HCT116 (cell line): ENCODE data around the gene OR51V1. TPM values are rescaled to one million over a fixed set of nuclear protein-coding genes. Genes with fewer than 3 reads are reported as not detected.
"Not testable (repeated sequence)": the region's sequence is repeated elsewhere in the genome, so short reads cannot be mapped to it uniquely, and the experiment has no call there.

Experiments
- ATAC-seq: fragments of 200-7000 bp; cut with Tn5 transposase; 2 replicates; pipeline ENCODE4 v1.9.1; 2020; ENCODE audit warnings: mild to moderate bottlenecking, moderate library complexity
- BruUV-seq: library from RNA; stranded (reverse); fragments of 400-500 nt; replicated peaks from 2 replicates; lab custom pipeline; 2021; lab: Mats Ljungman, UMichigan
- CTCF ChIA-PET: fragments of 300-600 bp; sonication (Branson Sonifier 250); formaldehyde crosslinking; loops from one replicate; lab custom pipeline; 2021; ENCODE audit warnings: antibody characterized with exemption; lab: Charles Lee
- POLR2A ChIA-PET: fragments of 300-600, 350-600 bp; sonication (Branson Sonifier 250); formaldehyde crosslinking; loops from one replicate; lab custom pipeline; 2021; ENCODE audit warnings: antibody characterized with exemption; lab: Charles Lee
- RAD21 ChIA-PET, 2 experiments: fragments of 300-600 bp; sonication (Branson Sonifier 250); formaldehyde crosslinking; loops; one replicate each; lab custom pipeline; 2023; ENCODE audit warnings: low total read pairs in 2 of 2; ENCODE audit not compliant: uncharacterized antibody in 2 of 2, unreplicated experiment in 2 of 2, low non-redundant PET in 1 of 2; lab: Charles Lee
- DNase-seq: peaks from one replicate; pipeline ENCODE4 v3.0.0-alpha.2; 2010; ENCODE audit warnings: low read depth, low spot score
- H2AFZ ChIP-seq: fragments of 200-600 bp; shearing (Covaris generic), sonication (generic); 2 replicates; pipeline ENCODE4 v1.6.1; 2017; ENCODE audit warnings: low read depth, mixed run types, mixed read lengths, antibody characterized with exemption, low read length; ENCODE audit not compliant: poor library complexity, severe bottlenecking
- H3K27ac ChIP-seq: 2 replicates; pipeline ENCODE4 v1.5.1; 2012; ENCODE audit warnings: low read depth, low read length
- H3K27me3 ChIP-seq: fragments of 200-600 bp; sonication (generic); 2 replicates; pipeline ENCODE4 v1.6.1; 2016; ENCODE audit warnings: mixed run types, low read length, mixed read lengths; ENCODE audit not compliant: insufficient read depth
- H3K36me3 ChIP-seq, 2 experiments: fragments of 200-500 bp in 1 of 2; fragments of 200-600 bp in 1 of 2; sonication (Bioruptor generic) in 1 of 2; sonication (generic) in 1 of 2; 2 replicates each; pipeline versions ENCODE4 v1.5.1 to v1.6.1; 2014 to 2016; ENCODE audit warnings: low read length in 2 of 2, inconsistent platforms in 1 of 2, mixed read lengths in 1 of 2, mixed run types in 1 of 2; ENCODE audit not compliant: insufficient read depth in 2 of 2, control insufficient read depth in 1 of 2
- H3K4me1 ChIP-seq, 2 experiments: fragments of 200-600 bp in 1 of 2; sonication (generic) in 1 of 2; 2 replicates each; pipeline versions ENCODE4 v1.5.1 to v1.6.1; 2012 to 2017; ENCODE audit warnings: low read length in 2 of 2, inconsistent platforms in 1 of 2, mild to moderate bottlenecking in 1 of 2, mixed read lengths in 1 of 2, mixed run types in 1 of 2, moderate library complexity in 1 of 2; ENCODE audit not compliant: insufficient read depth in 2 of 2, control insufficient read depth in 1 of 2
- H3K4me2 ChIP-seq: fragments of 200-600 bp; sonication (generic); 2 replicates; pipeline ENCODE4 v1.6.1; 2017; ENCODE audit warnings: mixed run types, low read length, mixed read lengths
- H3K4me3 ChIP-seq, 2 experiments: fragments of 200-600 bp in 1 of 2; sonication (generic) in 1 of 2; replicated peaks in 1 of 2; 2 replicates each; pipeline ENCODE4 v1.5.1; 2011 to 2016; ENCODE audit warnings: low read length in 2 of 2, control low read depth in 1 of 2, low read depth in 1 of 2, mild to moderate bottlenecking in 1 of 2, mixed read lengths in 1 of 2, mixed run types in 1 of 2
- H3K79me2 ChIP-seq: fragments of 200-600 bp; sonication (generic); 2 replicates; pipeline ENCODE4 v1.6.1; 2017; ENCODE audit warnings: mild to moderate bottlenecking, mixed run types, low read length, moderate library complexity, mixed read lengths; ENCODE audit not compliant: insufficient read depth
- H3K9ac ChIP-seq: fragments of 200-600 bp; sonication (generic); 2 replicates; pipeline ENCODE4 v1.6.1; 2016; ENCODE audit warnings: low read length, mixed read lengths
- H3K9me2 ChIP-seq: fragments of 200-600 bp; sonication (generic), shearing (Covaris generic); 2 replicates; pipeline ENCODE4 v1.6.1; 2017; ENCODE audit warnings: mixed run types, mild to moderate bottlenecking, moderate library complexity; ENCODE audit not compliant: insufficient read depth
- H3K9me3 ChIP-seq, 2 experiments: fragments of 200-500 bp in 1 of 2; fragments of 200-600 bp in 1 of 2; sonication (Bioruptor generic) in 1 of 2; sonication (generic) in 1 of 2; 2 replicates each; pipeline ENCODE4 v1.6.1; 2014 to 2017; ENCODE audit warnings: low read length in 2 of 2, mixed read lengths in 2 of 2, inconsistent platforms in 1 of 2, low read depth in 1 of 2, mild to moderate bottlenecking in 1 of 2, mixed run types in 1 of 2, moderate library complexity in 1 of 2; ENCODE audit not compliant: control insufficient read depth in 1 of 2, insufficient read depth in 1 of 2
- H4K20me1 ChIP-seq: fragments of 200-600 bp; sonication (generic), shearing (Covaris generic); 2 replicates; pipeline ENCODE4 v1.6.1; 2017; ENCODE audit warnings: mixed run types, mild to moderate bottlenecking, moderate library complexity; ENCODE audit not compliant: insufficient read depth
- intact Hi-C: fragments of 100-400 bp; cut with micrococcal nuclease; formaldehyde crosslinking; loops from 2 replicates; pipeline ENCODE4 v1.10.0; 2022
- total RNA-seq: library from RNA; stranded (reverse); gene quantifications from one replicate; pipeline ENCODE4 v1.2.1, GENCODE V29; 2021; ENCODE audit not compliant: unreplicated experiment

OR51V1 gene
- total RNA-seq, 1 experiment from 2014 or later = not detected

- BruUV-seq, intact Hi-C loops, ATAC-seq: not testable (repeated sequence)
Observed at GRCh38 chr11:5164807-5165206, 35.7 kb downstream of the OR51V1 start.

GRCh38 chr11:5161045-5161444 is 39.4 kb downstream of the OR51V1 start:
- ATAC-seq, intact Hi-C loops, H3K27ac ChIP-seq, H3K79me2 ChIP-seq, POLR2A ChIA-PET, H4K20me1 ChIP-seq, H3K4me2 ChIP-seq, DNase-seq, H3K36me3 ChIP-seq, H3K9ac ChIP-seq, RAD21 ChIA-PET, BruUV-seq, H3K4me3 ChIP-seq, H2AFZ ChIP-seq, H3K9me3 ChIP-seq, CTCF ChIA-PET, H3K9me2 ChIP-seq, H3K4me1 ChIP-seq: not testable (repeated sequence)
- peaks cover 27% of the 10 kb centered on the region for H3K27me3 ChIP-seq

More at GRCh38 chr11:5164807-5165206, 35.7 kb downstream of the OR51V1 start:
- H3K9me2 ChIP-seq, DNase-seq, H4K20me1 ChIP-seq, H3K4me3 ChIP-seq, H3K79me2 ChIP-seq, H3K4me1 ChIP-seq, RAD21 ChIA-PET, CTCF ChIA-PET, H3K4me2 ChIP-seq, H3K27ac ChIP-seq, H3K9ac ChIP-seq, H3K36me3 ChIP-seq, POLR2A ChIA-PET, H2AFZ ChIP-seq, H3K9me3 ChIP-seq: not testable (repeated sequence)
- H3K27me3 ChIP-seq = peaks cover 19% of the 10 kb centered on the region

- ATAC-seq, BruUV-seq, RAD21 ChIA-PET, H3K9me3 ChIP-seq, H3K4me3 ChIP-seq, POLR2A ChIA-PET, CTCF ChIA-PET, intact Hi-C loops, H4K20me1 ChIP-seq, H3K9ac ChIP-seq, H3K27ac ChIP-seq, H2AFZ ChIP-seq, H3K4me1 ChIP-seq, DNase-seq, H3K4me2 ChIP-seq, H3K9me2 ChIP-seq, H3K79me2 ChIP-seq, H3K36me3 ChIP-seq: not testable (repeated sequence)
- H3K27me3 ChIP-seq = peaks cover 30% of the 10 kb centered on the region
Observed at GRCh38 chr11:5160217-5160616, 40.3 kb downstream of the OR51V1 start.
